Measurements from ENCODE around the gene CCR6.
"Not testable (repeated sequence)": the region's sequence is repeated elsewhere in the genome, so short reads cannot be mapped to it uniquely, and the experiment has no call there.

The CCR6 gene

DNA sequence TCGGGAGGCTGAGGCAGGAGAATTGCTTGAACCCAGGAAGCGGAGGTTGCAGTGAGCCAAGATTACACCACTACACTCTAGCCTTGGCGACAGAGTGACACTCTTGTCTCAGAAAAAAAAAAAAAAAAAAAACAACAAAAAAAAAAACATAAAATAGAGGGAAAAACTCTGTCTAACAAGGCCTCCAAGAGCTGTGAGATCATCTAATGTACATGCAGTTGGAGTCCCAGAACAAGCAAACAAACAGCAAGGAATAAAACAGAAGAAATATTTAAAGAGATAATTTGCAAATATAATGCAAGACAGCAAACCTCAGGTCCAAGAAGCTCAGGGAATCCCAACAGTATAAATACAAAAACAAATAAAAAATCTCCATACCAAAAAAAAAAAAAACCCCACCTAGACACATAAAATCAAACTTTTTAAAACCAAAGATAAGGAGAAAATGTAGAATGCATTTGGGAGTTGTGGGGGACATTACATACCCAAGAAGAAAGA is 35.0 kb upstream of the CCR6 start:
- H3K4me1 ChIP-seq (ENCODE audit: control insufficient read depth, low read depth, low read length), result no peaks in the 10 kb centered on the region

GRCh38 chr6:167088741-167089140 is 34.2 kb upstream of the CCR6 start:
- not testable (repeated sequence) for H3K36me3 ChIP-seq (ENCODE audit: control insufficient read depth, insufficient read depth, low read length); H3K27me3 ChIP-seq (ENCODE audit: insufficient read depth, low read length, poor library complexity)

More for the DNA sequence above, 35.0 kb upstream of the CCR6 start:
- no peak overlapping the region for H3K9ac ChIP-seq (ENCODE audit: low read length)
- no peak overlapping the region for H2AK5ac ChIP-seq (ENCODE audit: low read length)
- no peak for DNase-seq
- no peak overlapping the region for H3K4me2 ChIP-seq (ENCODE audit: low read length)
- H3K27ac ChIP-seq (ENCODE audit: low read depth, low read length), result no peak overlapping the region
- WGBS (ENCODE audit: extremely low coverage, insufficient coverage, low lambda C conversion rate), result no CpG with 5 or more reads among the region's 3 CpGs
- H3K4me3 ChIP-seq (ENCODE audit: low read length), result no peak overlapping the region
- H2BK15ac ChIP-seq (replicated peaks; ENCODE audit: low read depth), result no peak overlapping the region
- no peak overlapping the region for H3K56ac ChIP-seq (ENCODE audit: low read length)
- H2BK5ac ChIP-seq (ENCODE audit: low read length), result no peak overlapping the region
- H3K4ac ChIP-seq (ENCODE audit: low read depth, low read length), result no peak overlapping the region
- no peak overlapping the region for H3K18ac ChIP-seq (ENCODE audit: low read length)
- H4K8ac ChIP-seq (ENCODE audit: low read depth, low read length), result no peak overlapping the region
- H3K79me2 ChIP-seq (ENCODE audit: control insufficient read depth, insufficient read depth, low read length), result no peaks in the 10 kb centered on the region
- no peak overlapping the region for H4K5ac ChIP-seq (ENCODE audit: low read length)
- H3K23ac ChIP-seq (ENCODE audit: low read length), result no peak overlapping the region
- H3K36me3 ChIP-seq (ENCODE audit: control insufficient read depth, insufficient read depth, low read length), result no peaks in the 10 kb centered on the region
- H3K79me1 ChIP-seq (ENCODE audit: low read length), result no peaks in the 10 kb centered on the region
- H2BK120ac ChIP-seq (ENCODE audit: low read depth, low read length), result no peak overlapping the region
- no peaks in the 10 kb centered on the region for H3K27me3 ChIP-seq (ENCODE audit: insufficient read depth, low read length, poor library complexity)

GRCh38 chr6:167089243-167090142 is 33.4 kb upstream of the CCR6 start:
- Histone ChIP-seq H3K79me2 (ENCODE audit: control insufficient read depth, insufficient read depth, low read length) (no peaks in the 10 kb centered on the region), H3K4me2 (ENCODE audit: low read length) (no peak overlapping the region), H4K5ac (ENCODE audit: low read length) (no peak overlapping the region), H3K36me3 (ENCODE audit: control insufficient read depth, insufficient read depth, low read length) (no peaks in the 10 kb centered on the region), H3K79me1 (ENCODE audit: low read length) (no peaks in the 10 kb centered on the region), H3K4me3 (ENCODE audit: low read length) (no peak overlapping the region), H3K4me1 (ENCODE audit: control insufficient read depth, low read depth, low read length) (no peaks in the 10 kb centered on the region), H3K9ac (ENCODE audit: low read length) (no peak overlapping the region), H3K23ac (ENCODE audit: low read length) (no peak overlapping the region), H2BK15ac (replicated peaks; ENCODE audit: low read depth) (no peak overlapping the region), H3K27me3 (ENCODE audit: insufficient read depth, low read length, poor library complexity) (no peaks in the 10 kb centered on the region), H2BK5ac (ENCODE audit: low read length) (no peak overlapping the region), H3K4ac (ENCODE audit: low read depth, low read length) (no peak overlapping the region), H3K56ac (ENCODE audit: low read length) (no peak overlapping the region), H3K18ac (ENCODE audit: low read length) (no peak overlapping the region), H2BK120ac (ENCODE audit: low read depth, low read length) (no peak overlapping the region), H4K8ac (ENCODE audit: low read depth, low read length) (no peak overlapping the region), H2AK5ac (ENCODE audit: low read length) (no peak overlapping the region), H3K27ac (ENCODE audit: low read depth, low read length) (no peak overlapping the region)
- no CpG with 5 or more reads among the region's 11 CpGs for WGBS (ENCODE audit: extremely low coverage, insufficient coverage, low lambda C conversion rate)
- no peak for DNase-seq

More at GRCh38 chr6:167088741-167089140, 34.2 kb upstream of the CCR6 start:
- not testable (repeated sequence) for H2AK5ac ChIP-seq (ENCODE audit: low read length); H3K4ac ChIP-seq (ENCODE audit: low read depth, low read length); H3K4me3 ChIP-seq (ENCODE audit: low read length); H3K56ac ChIP-seq (ENCODE audit: low read length); H3K79me1 ChIP-seq (ENCODE audit: low read length); H3K79me2 ChIP-seq (ENCODE audit: control insufficient read depth, insufficient read depth, low read length); H3K9ac ChIP-seq (ENCODE audit: low read length); H2BK120ac ChIP-seq (ENCODE audit: low read depth, low read length); H4K5ac ChIP-seq (ENCODE audit: low read length); H3K18ac ChIP-seq (ENCODE audit: low read length); H3K4me2 ChIP-seq (ENCODE audit: low read length); H4K8ac ChIP-seq (ENCODE audit: low read depth, low read length); DNase-seq; H2BK5ac ChIP-seq (ENCODE audit: low read length); H2BK15ac ChIP-seq (replicated peaks; ENCODE audit: low read depth); H3K4me1 ChIP-seq (ENCODE audit: control insufficient read depth, low read depth, low read length); H3K23ac ChIP-seq (ENCODE audit: low read length); H3K27ac ChIP-seq (ENCODE audit: low read depth, low read length)

- no peaks in the 10 kb centered on the region for H3K4me1 ChIP-seq (ENCODE audit: control insufficient read depth, low read depth, low read length)
- no peak overlapping the region for H3K4ac ChIP-seq (ENCODE audit: low read depth, low read length)
- no peaks in the 10 kb centered on the region for H3K79me1 ChIP-seq (ENCODE audit: low read length)
- H2AK5ac ChIP-seq (ENCODE audit: low read length), result no peak overlapping the region
- no peak overlapping the region for H3K27ac ChIP-seq (ENCODE audit: low read depth, low read length)
- H2BK120ac ChIP-seq (ENCODE audit: low read depth, low read length), result no peak overlapping the region
- no peaks in the 10 kb centered on the region for H3K79me2 ChIP-seq (ENCODE audit: control insufficient read depth, insufficient read depth, low read length)
- WGBS (ENCODE audit: extremely low coverage, insufficient coverage, low lambda C conversion rate), result no CpG with 5 or more reads among the region's 4 CpGs
- H3K36me3 ChIP-seq (ENCODE audit: control insufficient read depth, insufficient read depth, low read length), result no peaks in the 10 kb centered on the region
- no peak overlapping the region for H2BK5ac ChIP-seq (ENCODE audit: low read length)
- no peak overlapping the region for H3K4me2 ChIP-seq (ENCODE audit: low read length)
- H4K8ac ChIP-seq (ENCODE audit: low read depth, low read length), result no peak overlapping the region
- H3K27me3 ChIP-seq (ENCODE audit: insufficient read depth, low read length, poor library complexity), result no peaks in the 10 kb centered on the region
- no peak overlapping the region for H3K56ac ChIP-seq (ENCODE audit: low read length)
- H3K9ac ChIP-seq (ENCODE audit: low read length), result no peak overlapping the region
- no peak for DNase-seq
- H2BK15ac ChIP-seq (replicated peaks; ENCODE audit: low read depth), result no peak overlapping the region
- no peak overlapping the region for H3K23ac ChIP-seq (ENCODE audit: low read length)
- no peak overlapping the region for H3K4me3 ChIP-seq (ENCODE audit: low read length)
- H3K18ac ChIP-seq (ENCODE audit: low read length), result no peak overlapping the region
- H4K5ac ChIP-seq (ENCODE audit: low read length), result no peak overlapping the region
These were observed 32.7 kb upstream of the CCR6 start for GRCh38 chr6:167090171-167090570.

- no peak overlapping the region for H3K4ac ChIP-seq (ENCODE audit: low read depth, low read length)
- H2BK15ac ChIP-seq (replicated peaks; ENCODE audit: low read depth), result no peak overlapping the region
- H3K56ac ChIP-seq (ENCODE audit: low read length), result no peak overlapping the region
- no peak overlapping the region for H3K27ac ChIP-seq (ENCODE audit: low read depth, low read length)
- no peaks in the 10 kb centered on the region for H3K27me3 ChIP-seq (ENCODE audit: insufficient read depth, low read length, poor library complexity)
- no peak overlapping the region for H3K4me3 ChIP-seq (ENCODE audit: low read length)
- no peaks in the 10 kb centered on the region for H3K4me1 ChIP-seq (ENCODE audit: control insufficient read depth, low read depth, low read length)
- no CpG with 5 or more reads among the region's 16 CpGs for WGBS (ENCODE audit: extremely low coverage, insufficient coverage, low lambda C conversion rate)
- no peaks in the 10 kb centered on the region for H3K36me3 ChIP-seq (ENCODE audit: control insufficient read depth, insufficient read depth, low read length)
- H2BK5ac ChIP-seq (ENCODE audit: low read length), result no peak overlapping the region
- DNase-seq, result no peak
- no peak overlapping the region for H3K4me2 ChIP-seq (ENCODE audit: low read length)
- H4K8ac ChIP-seq (ENCODE audit: low read depth, low read length), result no peak overlapping the region
- no peak overlapping the region for H3K9ac ChIP-seq (ENCODE audit: low read length)
- H3K23ac ChIP-seq (ENCODE audit: low read length), result no peak overlapping the region
- no peak overlapping the region for H4K5ac ChIP-seq (ENCODE audit: low read length)
- no peak overlapping the region for H2AK5ac ChIP-seq (ENCODE audit: low read length)
- H2BK120ac ChIP-seq (ENCODE audit: low read depth, low read length), result no peak overlapping the region
- H3K18ac ChIP-seq (ENCODE audit: low read length), result no peak overlapping the region
- no peaks in the 10 kb centered on the region for H3K79me2 ChIP-seq (ENCODE audit: control insufficient read depth, insufficient read depth, low read length)
- no peaks in the 10 kb centered on the region for H3K79me1 ChIP-seq (ENCODE audit: low read length)
These were observed 31.7 kb upstream of the CCR6 start for GRCh38 chr6:167091026-167091804.
